HEK293 (cell line): ENCODE measurements around the gene PLSCR3.

Experiments used
- BCL11A ChIP-seq: fragments of 450-650 bp; formaldehyde crosslinking; IDR thresholded peaks from 2 replicates; pipeline ENCODE4 v1.5.1; 2016; ENCODE audit warnings: low read depth, missing biosample characterization, missing genetic modification characterization
- BCL11B ChIP-seq: fragments of 450-650 bp; formaldehyde crosslinking; IDR thresholded peaks from 2 replicates; pipeline ENCODE4 v1.5.1; 2016; ENCODE audit warnings: low read depth, missing biosample characterization, missing genetic modification characterization
- FEZF1 ChIP-seq: fragments of 450-650 bp; formaldehyde crosslinking; IDR thresholded peaks from 2 replicates; pipeline ENCODE4 v1.5.1; 2016; ENCODE audit warnings: missing biosample characterization, missing genetic modification characterization
- KLF9 ChIP-seq: fragments of 450-650 bp; formaldehyde crosslinking; IDR thresholded peaks from 2 replicates; pipeline ENCODE4 v1.5.1; 2016; ENCODE audit warnings: missing biosample characterization, missing genetic modification characterization, low read depth
- MYNN ChIP-seq: fragments of 450-650 bp; formaldehyde crosslinking; IDR thresholded peaks from 2 replicates; pipeline ENCODE4 v1.5.1; 2016; ENCODE audit warnings: missing biosample characterization, missing genetic modification characterization, borderline replicate concordance
- OSR2 ChIP-seq: fragments of 450-650 bp; formaldehyde crosslinking; IDR thresholded peaks from 2 replicates; pipeline ENCODE4 v1.5.1; 2016; ENCODE audit warnings: missing biosample characterization, missing genetic modification characterization
- PRDM1 ChIP-seq: fragments of 450-650 bp; formaldehyde crosslinking; IDR thresholded peaks from 2 replicates; pipeline ENCODE4; 2016; ENCODE audit warnings: missing biosample characterization, missing genetic modification characterization
- YY1 ChIP-seq: fragments of 450-650 bp; formaldehyde crosslinking; IDR thresholded peaks from 2 replicates; pipeline ENCODE4 v1.5.1; 2018; ENCODE audit warnings: missing biosample characterization, missing genetic modification characterization
- YY2 ChIP-seq: fragments of 450-650 bp; formaldehyde crosslinking; IDR thresholded peaks from 2 replicates; pipeline ENCODE4 v1.5.1; 2016; ENCODE audit warnings: missing biosample characterization, missing genetic modification characterization
- ZBTB17 ChIP-seq: fragments of 450-650 bp; formaldehyde crosslinking; IDR thresholded peaks from 2 replicates; pipeline ENCODE4 v1.5.1; 2016; ENCODE audit warnings: missing biosample characterization, missing genetic modification characterization
- ZNF112 ChIP-seq: fragments of 450-650 bp; formaldehyde crosslinking; IDR thresholded peaks from 2 replicates; pipeline ENCODE4 v1.5.0; 2017; ENCODE audit warnings: missing biosample characterization, missing genetic modification characterization
- ZNF19 ChIP-seq: fragments of 450-650 bp; formaldehyde crosslinking; IDR thresholded peaks from 2 replicates; pipeline ENCODE4; 2016; ENCODE audit warnings: missing biosample characterization, missing genetic modification characterization, low read depth
- ZNF211 ChIP-seq: fragments of 450-650 bp; formaldehyde crosslinking; IDR thresholded peaks from 2 replicates; pipeline ENCODE4 v1.5.1; 2016; ENCODE audit warnings: low read depth, missing biosample characterization, missing genetic modification characterization
- ZNF214 ChIP-seq: fragments of 450-650 bp; formaldehyde crosslinking; IDR thresholded peaks from 2 replicates; pipeline ENCODE4 v1.5.1; 2017; ENCODE audit warnings: missing biosample characterization, mild to moderate bottlenecking, missing genetic modification characterization, borderline replicate concordance
- ZNF221 ChIP-seq: fragments of 450-650 bp; formaldehyde crosslinking; IDR thresholded peaks from 2 replicates; pipeline ENCODE4 v1.5.1; 2017; ENCODE audit warnings: missing biosample characterization, missing genetic modification characterization, borderline replicate concordance
- ZNF23 ChIP-seq: fragments of 450-650 bp; formaldehyde crosslinking; IDR thresholded peaks from 2 replicates; pipeline ENCODE4 v1.5.1; 2016; ENCODE audit warnings: missing biosample characterization, missing genetic modification characterization, borderline replicate concordance
- ZNF341 ChIP-seq: fragments of 450-650 bp; formaldehyde crosslinking; IDR thresholded peaks from 2 replicates; pipeline ENCODE4; 2016; ENCODE audit warnings: low read depth, missing biosample characterization, missing genetic modification characterization
- ZNF423 ChIP-seq: fragments of 450-650 bp; formaldehyde crosslinking; IDR thresholded peaks from 2 replicates; pipeline ENCODE4 v1.5.1; 2016; ENCODE audit warnings: missing biosample characterization, missing genetic modification characterization
- ZNF473 ChIP-seq: fragments of 450-650 bp; formaldehyde crosslinking; IDR thresholded peaks from 2 replicates; pipeline ENCODE4 v1.5.1; 2017; ENCODE audit warnings: missing biosample characterization, missing genetic modification characterization
- ZNF560 ChIP-seq: fragments of 450-650 bp; formaldehyde crosslinking; IDR thresholded peaks from 2 replicates; pipeline ENCODE4 v1.5.1; 2017; ENCODE audit warnings: missing biosample characterization, missing genetic modification characterization, borderline replicate concordance
- ZNF654 ChIP-seq: fragments of 450-650 bp; formaldehyde crosslinking; IDR thresholded peaks from 2 replicates; pipeline ENCODE4 v1.5.1; 2016; ENCODE audit warnings: low read depth, missing biosample characterization, missing genetic modification characterization
- ZNF677 ChIP-seq: fragments of 450-650 bp; IDR thresholded peaks from 2 replicates; pipeline ENCODE4 v1.5.0; 2018; ENCODE audit warnings: missing biosample characterization, mild to moderate bottlenecking, missing genetic modification characterization, moderate library complexity
- ZNF707 ChIP-seq: fragments of 450-650 bp; formaldehyde crosslinking; IDR thresholded peaks from 2 replicates; pipeline ENCODE4 v1.5.1; 2016; ENCODE audit warnings: missing biosample characterization, missing genetic modification characterization
- ZNF768 ChIP-seq: fragments of 450-650 bp; formaldehyde crosslinking; IDR thresholded peaks from 2 replicates; pipeline ENCODE4 v1.5.1; 2018; ENCODE audit warnings: missing biosample characterization, mild to moderate bottlenecking, missing genetic modification characterization
- ZNF792 ChIP-seq: fragments of 450-650 bp; formaldehyde crosslinking; IDR thresholded peaks from 2 replicates; pipeline ENCODE4 v1.5.1; 2016; ENCODE audit warnings: missing biosample characterization, missing genetic modification characterization
- ZNF830 ChIP-seq: fragments of 450-650 bp; IDR thresholded peaks from 2 replicates; pipeline ENCODE4 v1.5.0; 2018; ENCODE audit warnings: missing biosample characterization, missing genetic modification characterization, low read depth, mild to moderate bottlenecking, moderate library complexity
- ZNF843 ChIP-seq: fragments of 450-650 bp; formaldehyde crosslinking; IDR thresholded peaks from 2 replicates; pipeline ENCODE4 v1.5.1; 2016; ENCODE audit warnings: missing biosample characterization, missing genetic modification characterization
- TF ChIP-seq, protein P1 (sequence below): fragments of 450-650 bp; formaldehyde crosslinking; IDR thresholded peaks from 2 replicates; pipeline ENCODE4 v1.5.1; 2016; ENCODE audit warnings: missing biosample characterization, missing genetic modification characterization
- TF ChIP-seq, protein P2 (sequence below): fragments of 450-650 bp; formaldehyde crosslinking; IDR thresholded peaks from 2 replicates; pipeline ENCODE4 v1.5.1; 2017; ENCODE audit warnings: missing biosample characterization, missing genetic modification characterization
- TF ChIP-seq, protein P3 (sequence below): fragments of 450-650 bp; formaldehyde crosslinking; IDR thresholded peaks from 2 replicates; pipeline ENCODE4 v1.5.1; 2016; ENCODE audit warnings: missing biosample characterization, missing genetic modification characterization
- TF ChIP-seq, protein P4 (sequence below): fragments of 450-650 bp; formaldehyde crosslinking; optimal IDR thresholded peaks from 2 replicates; pipeline ENCODE3; 2016; ENCODE audit warnings: missing biosample characterization, mild to moderate bottlenecking, missing genetic modification characterization
- TF ChIP-seq, protein P5 (sequence below): sonication (generic); formaldehyde crosslinking; IDR thresholded peaks from 2 replicates; pipeline ENCODE4 v1.8.1; 2022; ENCODE audit warnings: mild to moderate bottlenecking, moderate library complexity, missing genetic modification reagents

The PLSCR3 gene

DNA sequence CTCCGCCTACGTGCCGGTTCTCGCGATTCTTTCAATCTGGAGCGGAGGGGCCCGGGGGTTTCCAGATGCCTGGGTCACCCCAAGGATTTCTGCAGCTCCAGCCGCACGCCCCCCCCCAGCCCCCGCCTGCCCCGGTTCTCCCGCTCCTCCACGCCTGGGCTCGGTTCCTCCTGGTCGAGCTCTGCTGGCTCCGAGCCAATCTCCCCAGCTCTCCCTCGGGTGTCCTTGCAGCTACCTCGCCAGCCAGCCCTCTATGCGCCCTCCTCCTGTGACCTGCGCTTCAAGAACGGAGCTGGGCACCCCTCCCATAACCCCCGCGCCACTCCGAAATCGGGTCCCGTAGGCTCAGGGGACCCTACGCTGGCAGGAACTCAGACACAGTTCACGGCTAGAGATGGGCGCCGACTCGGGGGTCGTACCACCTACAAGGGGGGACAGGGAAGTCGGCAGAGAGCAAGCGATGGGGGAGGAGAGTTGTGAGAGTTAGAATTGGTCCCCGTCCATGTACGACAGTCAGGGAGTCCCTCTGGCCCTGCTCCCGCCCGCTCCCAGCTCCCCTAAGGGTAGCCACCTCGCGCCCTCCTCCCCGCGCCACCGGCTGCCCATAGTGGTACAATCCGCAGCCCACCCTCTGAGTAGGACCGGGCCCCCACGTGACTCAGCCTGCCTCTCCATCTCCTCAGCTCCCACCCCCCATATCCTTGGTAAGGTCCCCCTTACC lies 45.9 kb upstream of the PLSCR3 start (continued):
- TF ChIP-seq, protein P1, sequence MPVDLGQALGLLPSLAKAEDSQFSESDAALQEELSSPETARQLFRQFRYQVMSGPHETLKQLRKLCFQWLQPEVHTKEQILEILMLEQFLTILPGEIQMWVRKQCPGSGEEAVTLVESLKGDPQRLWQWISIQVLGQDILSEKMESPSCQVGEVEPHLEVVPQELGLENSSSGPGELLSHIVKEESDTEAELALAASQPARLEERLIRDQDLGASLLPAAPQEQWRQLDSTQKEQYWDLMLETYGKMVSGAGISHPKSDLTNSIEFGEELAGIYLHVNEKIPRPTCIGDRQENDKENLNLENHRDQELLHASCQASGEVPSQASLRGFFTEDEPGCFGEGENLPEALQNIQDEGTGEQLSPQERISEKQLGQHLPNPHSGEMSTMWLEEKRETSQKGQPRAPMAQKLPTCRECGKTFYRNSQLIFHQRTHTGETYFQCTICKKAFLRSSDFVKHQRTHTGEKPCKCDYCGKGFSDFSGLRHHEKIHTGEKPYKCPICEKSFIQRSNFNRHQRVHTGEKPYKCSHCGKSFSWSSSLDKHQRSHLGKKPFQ (tag by site-specific recombination) = no peak
- no peak for TF ChIP-seq ZNF23
- TF ChIP-seq BCL11A = no peak
- TF ChIP-seq ZNF214 (tag by site-specific recombination) = no peak
- TF ChIP-seq FEZF1 (tag by site-specific recombination) = no peak
- TF ChIP-seq PRDM1 (tag by site-specific recombination) = no peak
- no peak for TF ChIP-seq ZNF211 (tag by site-specific recombination)
- no peak for TF ChIP-seq ZNF221 (tag by site-specific recombination)
- TF ChIP-seq BCL11B = no peak
- TF ChIP-seq ZNF707 (tag by site-specific recombination) = no peak
- TF ChIP-seq ZNF560 (tag by site-specific recombination) = no peak
- no peak for TF ChIP-seq ZNF654
- no peak for TF ChIP-seq YY2 (tag by site-specific recombination)
- TF ChIP-seq, protein P2, sequence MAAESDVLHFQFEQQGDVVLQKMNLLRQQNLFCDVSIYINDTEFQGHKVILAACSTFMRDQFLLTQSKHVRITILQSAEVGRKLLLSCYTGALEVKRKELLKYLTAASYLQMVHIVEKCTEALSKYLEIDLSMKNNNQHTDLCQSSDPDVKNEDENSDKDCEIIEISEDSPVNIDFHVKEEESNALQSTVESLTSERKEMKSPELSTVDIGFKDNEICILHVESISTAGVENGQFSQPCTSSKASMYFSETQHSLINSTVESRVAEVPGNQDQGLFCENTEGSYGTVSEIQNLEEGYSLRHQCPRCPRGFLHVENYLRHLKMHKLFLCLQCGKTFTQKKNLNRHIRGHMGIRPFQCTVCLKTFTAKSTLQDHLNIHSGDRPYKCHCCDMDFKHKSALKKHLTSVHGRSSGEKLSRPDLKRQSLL (tag by site-specific recombination) = no peak
- TF ChIP-seq ZNF19 (tag by site-specific recombination) = no peak
- TF ChIP-seq MYNN (tag by site-specific recombination) = peak; percentile 8; the same call in 1 of the 2 replicates
- TF ChIP-seq, protein P3, sequence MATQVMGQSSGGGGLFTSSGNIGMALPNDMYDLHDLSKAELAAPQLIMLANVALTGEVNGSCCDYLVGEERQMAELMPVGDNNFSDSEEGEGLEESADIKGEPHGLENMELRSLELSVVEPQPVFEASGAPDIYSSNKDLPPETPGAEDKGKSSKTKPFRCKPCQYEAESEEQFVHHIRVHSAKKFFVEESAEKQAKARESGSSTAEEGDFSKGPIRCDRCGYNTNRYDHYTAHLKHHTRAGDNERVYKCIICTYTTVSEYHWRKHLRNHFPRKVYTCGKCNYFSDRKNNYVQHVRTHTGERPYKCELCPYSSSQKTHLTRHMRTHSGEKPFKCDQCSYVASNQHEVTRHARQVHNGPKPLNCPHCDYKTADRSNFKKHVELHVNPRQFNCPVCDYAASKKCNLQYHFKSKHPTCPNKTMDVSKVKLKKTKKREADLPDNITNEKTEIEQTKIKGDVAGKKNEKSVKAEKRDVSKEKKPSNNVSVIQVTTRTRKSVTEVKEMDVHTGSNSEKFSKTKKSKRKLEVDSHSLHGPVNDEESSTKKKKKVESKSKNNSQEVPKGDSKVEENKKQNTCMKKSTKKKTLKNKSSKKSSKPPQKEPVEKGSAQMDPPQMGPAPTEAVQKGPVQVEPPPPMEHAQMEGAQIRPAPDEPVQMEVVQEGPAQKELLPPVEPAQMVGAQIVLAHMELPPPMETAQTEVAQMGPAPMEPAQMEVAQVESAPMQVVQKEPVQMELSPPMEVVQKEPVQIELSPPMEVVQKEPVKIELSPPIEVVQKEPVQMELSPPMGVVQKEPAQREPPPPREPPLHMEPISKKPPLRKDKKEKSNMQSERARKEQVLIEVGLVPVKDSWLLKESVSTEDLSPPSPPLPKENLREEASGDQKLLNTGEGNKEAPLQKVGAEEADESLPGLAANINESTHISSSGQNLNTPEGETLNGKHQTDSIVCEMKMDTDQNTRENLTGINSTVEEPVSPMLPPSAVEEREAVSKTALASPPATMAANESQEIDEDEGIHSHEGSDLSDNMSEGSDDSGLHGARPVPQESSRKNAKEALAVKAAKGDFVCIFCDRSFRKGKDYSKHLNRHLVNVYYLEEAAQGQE (tag by site-specific recombination) = no peak
- no peak for TF ChIP-seq ZNF843
- TF ChIP-seq ZNF677 (tag by site-specific recombination) = no peak
- TF ChIP-seq ZNF423 (tag by site-specific recombination) = peak; percentile 94
- no peak for TF ChIP-seq ZNF473 (tag by site-specific recombination)
- TF ChIP-seq, protein P4, sequence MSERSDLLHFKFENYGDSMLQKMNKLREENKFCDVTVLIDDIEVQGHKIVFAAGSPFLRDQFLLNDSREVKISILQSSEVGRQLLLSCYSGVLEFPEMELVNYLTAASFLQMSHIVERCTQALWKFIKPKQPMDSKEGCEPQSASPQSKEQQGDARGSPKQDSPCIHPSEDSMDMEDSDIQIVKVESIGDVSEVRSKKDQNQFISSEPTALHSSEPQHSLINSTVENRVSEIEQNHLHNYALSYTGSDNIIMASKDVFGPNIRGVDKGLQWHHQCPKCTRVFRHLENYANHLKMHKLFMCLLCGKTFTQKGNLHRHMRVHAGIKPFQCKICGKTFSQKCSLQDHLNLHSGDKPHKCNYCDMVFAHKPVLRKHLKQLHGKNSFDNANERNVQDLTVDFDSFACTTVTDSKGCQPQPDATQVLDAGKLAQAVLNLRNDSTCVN (tag by site-specific recombination) = peak; percentile 51
- TF ChIP-seq OSR2 = no peak
- 0 out of 2 replicates have a peak, but pooled peaks have one; percentile 20 for TF ChIP-seq YY1 (tag by site-specific recombination)
- TF ChIP-seq ZBTB17 (tag by site-specific recombination) = peak; percentile 86
- TF ChIP-seq KLF9 = peak; percentile 59; the same call in 1 of the 2 replicates
- no peak for TF ChIP-seq ZNF112 (tag by site-specific recombination)
- TF ChIP-seq, protein P5, sequence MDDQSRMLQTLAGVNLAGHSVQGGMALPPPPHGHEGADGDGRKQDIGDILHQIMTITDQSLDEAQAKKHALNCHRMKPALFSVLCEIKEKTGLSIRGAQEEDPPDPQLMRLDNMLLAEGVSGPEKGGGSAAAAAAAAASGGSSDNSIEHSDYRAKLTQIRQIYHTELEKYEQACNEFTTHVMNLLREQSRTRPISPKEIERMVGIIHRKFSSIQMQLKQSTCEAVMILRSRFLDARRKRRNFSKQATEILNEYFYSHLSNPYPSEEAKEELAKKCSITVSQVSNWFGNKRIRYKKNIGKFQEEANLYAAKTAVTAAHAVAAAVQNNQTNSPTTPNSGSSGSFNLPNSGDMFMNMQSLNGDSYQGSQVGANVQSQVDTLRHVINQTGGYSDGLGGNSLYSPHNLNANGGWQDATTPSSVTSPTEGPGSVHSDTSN (CRISPR knock-in tag) = no peak
- TF ChIP-seq ZNF768 = no peak
- no peak for TF ChIP-seq ZNF792 (tag by site-specific recombination)
- no peak for TF ChIP-seq ZNF830 (tag by site-specific recombination)
- no peak for TF ChIP-seq ZNF341 (tag by site-specific recombination)
